Esophagus squamous epithelium (tissue), 5 donors: ENCODE results near the gene TMEM184A. TPM values are rescaled to one million over a fixed set of nuclear protein-coding genes. Genes with fewer than 3 reads are reported as not detected.

Source experiments
- DNase-seq: peaks from one replicate; lab custom pipeline; 2025; lab: John Stamatoyannopoulos, UW
- H3K27ac ChIP-seq, 4 donors: fragments of 200-600 bp; sonication (generic); one replicate each; pipeline ENCODE4 v1.5.1; 2016 to 2019; ENCODE audit warnings: mild to moderate bottlenecking in 1 of 4
- H3K27me3 ChIP-seq, 4 donors: fragments of 200-600 bp; sonication (generic); 1 replicate in 3 of 4; 2 replicates in 1 of 4; pipeline versions ENCODE4 v1.5.1 to v1.6.0; 2017 to 2021; ENCODE audit warnings: antibody characterized with exemption in 1 of 4
- H3K36me3 ChIP-seq, 3 donors: fragments of 200-600 bp; sonication (generic); one replicate each; pipeline ENCODE4 v1.5.1; 2016 to 2019
- H3K4me1 ChIP-seq, 3 donors: fragments of 200-600 bp; sonication (generic); one replicate each; pipeline ENCODE4 v1.5.1; 2017 to 2019
- H3K4me3 ChIP-seq, 4 donors: fragments of 200-600 bp; sonication (generic); 1 replicate in 3 of 4; 2 replicates in 1 of 4; pipeline ENCODE4 v1.5.1; 2016 to 2019; ENCODE audit warnings: mild to moderate bottlenecking in 2 of 4, moderate library complexity in 1 of 4
- H3K9me3 ChIP-seq, 3 donors: fragments of 200-600 bp; sonication (generic); one replicate each; pipeline ENCODE4 v1.5.1; 2016 to 2019
- POLR2A ChIP-seq, 4 donors: fragments of 450-650 bp; IDR thresholded peaks; one replicate each; pipeline ENCODE4 v1.6.1; 2017; ENCODE audit warnings: antibody characterized with exemption in 4 of 4, mild to moderate bottlenecking in 4 of 4, moderate library complexity in 3 of 4
- WGBS, 2 donors: methylation state at CpG; one replicate each; pipeline ENCODE4 v1.1.5; 2018; 5-methylcytosine and 5-hydroxymethylcytosine counted together
- intact Hi-C: fragments of 100-400 bp; cut with DNase I; formaldehyde crosslinking; loops from one replicate; pipeline ENCODE4 v1.15.0; 2022
- total RNA-seq, 4 donors: library from RNA; depleted of rRNA; stranded (reverse); fragments of >200 nt; gene quantifications; one replicate each; pipeline ENCODE4 v1.1.0, GENCODE V29; 2016
- TF ChIP-seq, protein P1 (sequence below), 6 experiments: fragments of 450-650 bp in 4 of 6; fragments of 200-600 bp in 2 of 6; sonication (generic) in 2 of 6; IDR thresholded peaks; one replicate each; pipeline ENCODE4 v1.5.1; 2016 to 2019; ENCODE audit warnings: antibody characterized with exemption in 6 of 6, mild to moderate bottlenecking in 4 of 6, moderate library complexity in 4 of 6
- donor health status: DM: yes; HTN: yes; CAD: no.

TMEM184A gene
- total RNA-seq, 4 donors from 2014 or later = 56.7 to 204 (median 98.9) TPM

DNA sequence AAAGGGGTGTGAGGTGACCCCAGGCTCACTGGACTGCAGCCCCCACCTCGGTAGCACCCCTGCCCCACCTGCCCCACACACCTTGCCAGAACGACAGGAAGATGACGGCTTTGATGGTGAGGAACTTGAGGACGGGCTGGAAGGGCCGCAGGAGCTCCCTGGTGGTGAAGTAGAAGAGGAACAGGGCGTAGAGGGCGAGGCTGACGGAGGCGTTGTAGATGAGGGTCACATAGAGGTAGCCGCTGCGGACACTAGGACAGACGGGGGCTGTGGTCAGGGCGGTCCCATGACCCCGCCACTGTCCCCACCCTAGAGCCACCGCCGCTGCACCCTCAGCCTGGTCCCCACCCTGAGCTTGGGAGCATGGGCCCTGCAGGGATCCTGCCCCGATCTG lies 7.6 kb downstream of the TMEM184A start:
- Histone ChIP-seq H3K27ac (no peak overlapping the region), H3K9me3 (no peaks in the 10 kb centered on the region), H3K36me3 (peaks cover 0 to 97% (median 0%) of the 10 kb centered on the region in 3 donors), H3K4me1 (peaks cover 16 to 34% (median 16%) of the 10 kb centered on the region in 3 donors), H3K27me3 (no peaks in the 10 kb centered on the region), H3K4me3 (no peak overlapping the region)
- intact Hi-C loops = no loop called here
- DNase-seq = no peak
- TF ChIP-seq POLR2A (IDR thresholded peaks at IDR 0.05) = no peak
- TF ChIP-seq, protein P1, sequence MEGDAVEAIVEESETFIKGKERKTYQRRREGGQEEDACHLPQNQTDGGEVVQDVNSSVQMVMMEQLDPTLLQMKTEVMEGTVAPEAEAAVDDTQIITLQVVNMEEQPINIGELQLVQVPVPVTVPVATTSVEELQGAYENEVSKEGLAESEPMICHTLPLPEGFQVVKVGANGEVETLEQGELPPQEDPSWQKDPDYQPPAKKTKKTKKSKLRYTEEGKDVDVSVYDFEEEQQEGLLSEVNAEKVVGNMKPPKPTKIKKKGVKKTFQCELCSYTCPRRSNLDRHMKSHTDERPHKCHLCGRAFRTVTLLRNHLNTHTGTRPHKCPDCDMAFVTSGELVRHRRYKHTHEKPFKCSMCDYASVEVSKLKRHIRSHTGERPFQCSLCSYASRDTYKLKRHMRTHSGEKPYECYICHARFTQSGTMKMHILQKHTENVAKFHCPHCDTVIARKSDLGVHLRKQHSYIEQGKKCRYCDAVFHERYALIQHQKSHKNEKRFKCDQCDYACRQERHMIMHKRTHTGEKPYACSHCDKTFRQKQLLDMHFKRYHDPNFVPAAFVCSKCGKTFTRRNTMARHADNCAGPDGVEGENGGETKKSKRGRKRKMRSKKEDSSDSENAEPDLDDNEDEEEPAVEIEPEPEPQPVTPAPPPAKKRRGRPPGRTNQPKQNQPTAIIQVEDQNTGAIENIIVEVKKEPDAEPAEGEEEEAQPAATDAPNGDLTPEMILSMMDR (IDR thresholded peaks at IDR 0.05) = peak in 1 of 6 experiments; percentile 8
- WGBS, 2 donors = 71 to 79% methylated on average over 9 to 10 of the region's 17 CpGs

DNA sequence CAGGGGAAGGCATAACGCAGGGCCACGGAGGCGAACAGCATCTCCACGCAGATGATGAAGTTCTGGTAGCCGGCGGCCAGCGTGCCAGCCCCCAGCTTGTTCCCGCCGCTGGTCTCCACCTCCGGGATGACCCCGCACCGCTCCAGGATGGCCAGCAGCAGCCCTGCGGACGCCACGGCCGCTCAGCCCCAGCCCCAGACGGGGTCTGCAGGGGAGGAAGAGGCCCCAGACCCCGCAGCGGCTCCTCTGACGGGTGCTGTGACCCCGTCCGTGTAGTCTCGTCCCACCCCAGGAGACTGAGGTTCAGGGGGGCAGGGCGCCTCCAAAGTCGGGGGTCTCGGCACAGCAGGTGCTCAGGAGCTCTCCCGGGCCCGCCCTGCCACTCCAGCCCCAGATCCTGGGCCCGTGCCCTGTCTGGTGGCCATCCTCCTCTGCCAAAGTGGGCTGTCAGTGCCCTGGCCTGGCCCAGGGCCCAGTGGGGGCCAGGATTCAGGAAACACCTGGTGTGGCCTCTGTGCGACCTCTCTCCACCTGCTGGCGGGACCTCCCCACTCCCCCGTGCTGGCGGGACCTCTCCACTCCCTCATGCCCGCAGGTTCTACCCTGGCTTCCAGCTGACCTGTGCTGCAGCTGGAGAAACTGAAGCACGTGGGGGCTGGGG lies 8.1 kb downstream of the TMEM184A start:
- WGBS, 2 donors = 83% methylated on average over 3 of the region's 35 CpGs; no CpG with 5 or more reads in 1 of the 2 donors
- TF ChIP-seq POLR2A (IDR thresholded peaks at IDR 0.05) = no peak
- TF ChIP-seq, protein P1 (IDR thresholded peaks at IDR 0.05) = no peak
- intact Hi-C loops = no loop called here
- no peak for DNase-seq
- H3K27ac ChIP-seq = no peak overlapping the region
- no peaks in the 10 kb centered on the region for H3K9me3 ChIP-seq
- no peak overlapping the region for H3K4me3 ChIP-seq
- H3K36me3 ChIP-seq = peaks cover 0 to 96% (median 0%) of the 10 kb centered on the region in 3 donors
- H3K27me3 ChIP-seq = no peaks in the 10 kb centered on the region
- H3K4me1 ChIP-seq = peaks cover 16 to 39% (median 16%) of the 10 kb centered on the region in 3 donors

DNA sequence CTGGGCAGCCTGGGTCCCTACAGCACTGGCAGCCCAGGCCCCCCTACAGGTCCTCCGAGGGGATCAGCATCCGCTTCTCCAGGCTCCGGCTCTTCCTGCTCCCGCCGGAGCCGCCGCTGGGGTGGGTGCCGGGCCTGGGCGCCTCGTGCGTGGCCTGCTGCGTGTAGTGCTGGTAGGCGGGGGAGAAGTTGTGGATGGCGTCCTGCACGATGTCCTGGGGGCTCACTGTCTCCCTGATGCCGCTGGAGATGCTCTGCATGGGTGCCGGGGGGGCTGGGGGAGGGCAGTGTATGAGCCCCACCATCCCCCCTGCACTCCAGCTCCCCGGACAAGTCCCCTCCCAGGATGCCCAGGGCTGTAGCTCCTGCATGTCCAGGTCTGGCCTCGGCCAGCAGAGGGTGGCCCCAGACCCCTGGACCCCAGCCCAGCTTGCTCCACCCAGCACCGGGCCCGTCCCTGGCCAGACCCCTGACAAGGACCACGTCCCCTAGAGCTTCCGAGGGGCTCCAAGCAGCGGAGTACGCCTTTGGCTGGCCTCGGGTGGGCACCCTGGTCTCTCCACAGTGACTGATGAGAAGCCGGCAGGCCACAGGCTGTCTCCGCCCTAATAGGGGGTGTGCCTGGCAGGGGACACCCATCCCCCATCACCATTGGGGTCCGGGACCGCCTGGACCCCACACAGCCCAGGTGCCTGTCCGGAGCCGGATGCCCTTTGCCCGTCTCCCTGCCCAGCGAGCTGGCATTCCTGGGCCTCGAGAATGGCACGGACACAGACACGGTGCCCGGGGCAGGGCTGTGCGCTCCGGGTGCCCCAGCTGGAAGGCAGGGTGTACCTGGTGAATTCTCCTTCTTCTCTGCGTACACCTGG lies 8.9 kb downstream of the TMEM184A start:
- TF ChIP-seq, protein P1 (IDR thresholded peaks at IDR 0.05) = no peak
- TF ChIP-seq POLR2A (IDR thresholded peaks at IDR 0.05) = no peak
- H3K9me3 ChIP-seq = no peaks in the 10 kb centered on the region
- no peak overlapping the region for H3K4me3 ChIP-seq
- 90% methylated on average over 10 of the region's 41 CpGs; no CpG with 5 or more reads in 1 of the 2 donors for WGBS, 2 donors
- no peaks in the 10 kb centered on the region for H3K27me3 ChIP-seq
- H3K36me3 ChIP-seq = peaks cover 0 to 96% (median 0%) of the 10 kb centered on the region in 3 donors
- no peak overlapping the region for H3K27ac ChIP-seq
- DNase-seq = no peak
- peaks cover 16 to 39% (median 16%) of the 10 kb centered on the region in 3 donors for H3K4me1 ChIP-seq
- intact Hi-C loops = no loop called here

DNA sequence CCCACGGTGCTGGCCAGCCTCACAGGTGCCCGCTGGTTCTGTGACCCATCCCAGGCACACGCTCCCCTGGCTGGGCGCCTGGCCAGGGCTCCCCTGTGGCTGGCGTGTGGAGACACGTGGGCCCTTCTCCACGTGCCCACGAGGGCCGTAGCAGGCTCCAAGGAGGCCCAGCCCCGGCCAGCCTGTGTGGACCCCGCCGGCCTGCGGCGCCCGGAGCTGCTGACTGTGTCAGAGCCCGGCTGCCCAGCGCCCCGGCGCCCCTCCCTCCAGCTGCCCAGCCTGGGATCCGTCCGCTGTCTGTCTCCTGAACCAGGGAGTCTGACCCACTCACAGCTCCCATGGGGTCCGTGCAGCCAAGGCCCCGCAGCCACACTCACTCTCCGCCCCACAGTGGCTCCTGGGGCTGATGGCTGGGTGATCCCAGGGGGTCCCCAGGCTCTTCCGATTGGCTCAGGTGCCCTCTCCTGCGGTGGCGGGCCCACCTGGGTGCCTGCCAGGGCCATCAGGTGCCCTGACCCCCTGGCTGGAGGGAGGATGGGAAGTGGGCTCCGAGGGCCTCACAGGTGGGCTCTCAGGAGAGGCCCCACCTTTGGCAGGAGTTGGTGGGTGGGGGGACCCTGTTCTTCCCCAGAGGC lies 9.6 kb downstream of the TMEM184A start:
- peaks cover 16 to 39% (median 16%) of the 10 kb centered on the region in 3 donors for H3K4me1 ChIP-seq
- no peak overlapping the region for H3K27ac ChIP-seq
- intact Hi-C loops = no loop called here
- H3K36me3 ChIP-seq = peaks cover 0 to 97% (median 5%) of the 10 kb centered on the region in 3 donors
- no peak overlapping the region for H3K4me3 ChIP-seq
- TF ChIP-seq POLR2A (IDR thresholded peaks at IDR 0.05) = no peak
- no peak for DNase-seq
- H3K27me3 ChIP-seq = no peaks in the 10 kb centered on the region
- no peaks in the 10 kb centered on the region for H3K9me3 ChIP-seq
- 68 to 87% methylated on average over 6 to 13 of the region's 28 CpGs for WGBS, 2 donors

DNA sequence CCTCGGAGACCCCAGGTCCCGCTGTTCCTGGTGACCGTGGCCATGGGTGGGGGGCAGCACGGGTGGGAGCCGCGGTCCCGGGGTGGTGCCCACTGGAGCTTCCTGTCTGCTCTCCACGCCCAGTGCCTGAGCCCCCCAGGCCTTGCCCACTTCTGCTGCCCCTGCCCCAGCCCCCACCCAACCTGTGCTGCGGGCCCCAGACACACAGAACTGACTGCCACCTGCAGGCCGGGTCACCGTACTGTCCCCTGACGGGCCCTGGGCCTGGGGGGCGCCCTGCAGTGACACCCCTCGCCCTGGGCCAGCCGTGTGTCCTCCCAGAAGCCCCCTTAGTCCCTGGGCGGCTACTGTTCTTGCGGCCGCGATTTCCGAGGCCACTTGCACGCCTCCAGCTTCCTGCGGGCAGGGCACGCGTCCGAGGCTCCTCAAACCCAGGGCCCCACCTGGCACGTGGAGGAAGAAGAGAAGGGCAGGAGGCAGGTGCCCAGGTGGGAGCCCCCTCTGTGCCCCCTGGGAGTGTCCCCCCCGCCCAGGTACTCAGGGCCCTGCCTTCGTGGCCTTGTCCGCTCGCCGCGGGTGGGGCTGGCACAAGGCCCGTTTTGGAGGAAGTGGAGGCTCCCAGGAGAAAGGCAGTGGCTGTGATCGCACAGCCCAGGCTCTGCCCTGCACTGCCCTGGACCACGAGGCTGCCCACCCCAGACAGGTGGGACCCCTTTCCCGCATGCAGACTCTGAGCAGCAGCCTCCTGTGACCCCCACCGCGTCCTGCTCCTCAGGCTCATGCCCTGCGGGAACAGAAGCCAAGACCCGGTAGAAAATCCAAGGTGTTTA lies 10.4 kb downstream of the TMEM184A start:
- 75% methylated on average over 13 of the region's 40 CpGs; no CpG with 5 or more reads in 1 of the 2 donors for WGBS, 2 donors
- Histone ChIP-seq H3K27me3 (no peaks in the 10 kb centered on the region), H3K4me3 (no peak overlapping the region), H3K27ac (peak overlapping the region in 1 of 4 donors; percentile 66), H3K9me3 (no peaks in the 10 kb centered on the region), H3K36me3 (peaks cover 7 to 97% (median 13%) of the 10 kb centered on the region in 3 donors), H3K4me1 (peaks cover 16 to 39% (median 16%) of the 10 kb centered on the region in 3 donors)
- no peak for DNase-seq
- TF ChIP-seq, protein P1 (IDR thresholded peaks at IDR 0.05) = no peak
- TF ChIP-seq POLR2A (IDR thresholded peaks at IDR 0.05) = no peak
- intact Hi-C loops = no loop called here
